ENCODE measurements around the gene HSP90B1. TPM values are rescaled to one million over a fixed set of nuclear protein-coding genes. Genes with fewer than 3 reads are reported as not detected.

Gene HSP90B1
- polyA plus RNA-seq, 1 of the 3 experiments (the other 2 are of a cell fraction): 420 TPM

GRCh38 chr12:103952497-103952896 is 22.3 kb downstream of the HSP90B1 start:
- Histone ChIP-seq H3K27ac (ENCODE audit: low read depth in 2 of 2, low read length in 1 of 2) (no peak overlapping the region), H3K9ac (no peak overlapping the region), H3K9me3 (no peaks in the 10 kb centered on the region), H3K4me1 (ENCODE audit: control insufficient read depth in 1 of 2, insufficient read depth in 2 of 2, low read depth in 1 of 2, low read length in 1 of 2) (peaks cover 8 to 13% of the 10 kb centered on the region in 2 experiments; a peak in 2 of 4 replicates), H3F3A (replicated peaks; ENCODE audit: insufficient read depth) (peaks cover 55% of the 10 kb centered on the region), H3K4me2 (no peak overlapping the region), H2AFZ (ENCODE audit: low read depth) (no peak overlapping the region), H4K20me1 (ENCODE audit: insufficient read depth) (no peaks in the 10 kb centered on the region), H3K79me2 (ENCODE audit: insufficient read depth) (peaks cover 48% of the 10 kb centered on the region), H3K9me2 (no peaks in the 10 kb centered on the region), H3K4me3 (ENCODE audit: low read depth in 2 of 2, low read length in 1 of 2) (no peak overlapping the region), H3K36me3 (replicated peaks in 1 of 2; ENCODE audit: control insufficient read depth in 1 of 2, insufficient read depth in 2 of 2, low read length in 1 of 2) (peaks cover 68 to 73% of the 10 kb centered on the region in 2 experiments), H3K27me3 (ENCODE audit: insufficient read depth) (no peaks in the 10 kb centered on the region)
- ChIA-PET CTCF (interaction anchor here (1.1 kb wide), 1 partner anchor 10 kb away, joined by 3 read pairs; no protein-coding TSS in a partner anchor), POLR2A (interaction anchor here (2.5 kb wide), 1 partner anchor 13 kb away, joined by 12 read pairs; the partner anchor contains the start of gene TDG)
- 94% methylated on average over 1 of the region's 1 CpG for WGBS (ENCODE audit: low lambda C conversion rate)
- TF ChIP-seq ELF1 (IDR thresholded peaks at IDR 0.05) (no peak), RXRA (IDR thresholded peaks at IDR 0.05; ENCODE audit: borderline replicate concordance, low read depth) (no peak)
- DNase-seq: no peak

GRCh38 chr12:103955811-103956508 is 25.8 kb downstream of the HSP90B1 start:
- peaks cover 37 to 42% of the 10 kb centered on the region in 2 experiments for H3K36me3 ChIP-seq (replicated peaks in 1 of 2; ENCODE audit: control insufficient read depth in 1 of 2, insufficient read depth in 2 of 2, low read length in 1 of 2)
- H3K27me3 ChIP-seq (ENCODE audit: insufficient read depth): no peaks in the 10 kb centered on the region
- 15% methylated on average over 7 of the region's 7 CpGs for WGBS (ENCODE audit: low lambda C conversion rate)
- peak; percentile 18 for DNase-seq
- H3F3A ChIP-seq (replicated peaks; ENCODE audit: insufficient read depth): peaks cover 39% of the 10 kb centered on the region
- POLR2A ChIA-PET: interaction anchor here (0.7 to 3.4 kb wide), 6 partner anchors 10 to 153 kb away, joined by 3 to 77 read pairs (median 4); partner anchors contain the start of genes HCFC2, HSP90B1 and TDG
- TF ChIP-seq EZH2phosphoT487 (IDR thresholded peaks at IDR 0.05; ENCODE audit: borderline replicate concordance, low read depth) (no peak), RAD21 (IDR thresholded peaks at IDR 0.05; ENCODE audit: low read length) (no peak), CHD2 (IDR thresholded peaks at IDR 0.05; ENCODE audit: low read length, partially characterized antibody) (no peak), FOXJ3 (CRISPR knock-in tag; IDR thresholded peaks at IDR 0.05) (no peak), TCF12 (IDR thresholded peaks at IDR 0.05) (no peak), PBX3 (IDR thresholded peaks at IDR 0.05) (no peak)
- no peaks in the 10 kb centered on the region for H3K9me3 ChIP-seq
- H3K27ac ChIP-seq (ENCODE audit: low read depth in 2 of 2, low read length in 1 of 2): peak overlapping the region; percentile 94 to 98
- peak overlapping the region; percentile 98 for H2AFZ ChIP-seq (ENCODE audit: low read depth)
- peaks cover 8 to 13% of the 10 kb centered on the region in 2 experiments; a peak in 2 of 4 replicates for H3K4me1 ChIP-seq (ENCODE audit: control insufficient read depth in 1 of 2, insufficient read depth in 2 of 2, low read depth in 1 of 2, low read length in 1 of 2)
- H3K79me2 ChIP-seq (ENCODE audit: insufficient read depth): peaks cover 52% of the 10 kb centered on the region
- H3K4me3 ChIP-seq (ENCODE audit: low read depth in 2 of 2, low read length in 1 of 2): peak overlapping the region; percentile 78 to 87
- peak overlapping the region; percentile 91 for H3K4me2 ChIP-seq
- peak overlapping the region; percentile 77 for H3K9ac ChIP-seq
- H4K20me1 ChIP-seq (ENCODE audit: insufficient read depth): no peaks in the 10 kb centered on the region
- no peaks in the 10 kb centered on the region for H3K9me2 ChIP-seq
- CTCF ChIA-PET: interaction anchor here (0.9 to 4.2 kb wide), 3 partner anchors 10 to 153 kb away, joined by 3 to 21 read pairs (median 10); partner anchors contain the start of gene TDG
